ENCODE measurements around the gene DNAJC7. TPM values are rescaled to one million over a fixed set of nuclear protein-coding genes. Genes with fewer than 3 reads are reported as not detected.

DNAJC7 gene
- total and polyA plus RNA-seq, 9 of the 15 experiments (the other 6 are each of a cell fraction or from before 2014, with no cell fraction given) = 85.8 to 262 (median 157) TPM

DNA sequence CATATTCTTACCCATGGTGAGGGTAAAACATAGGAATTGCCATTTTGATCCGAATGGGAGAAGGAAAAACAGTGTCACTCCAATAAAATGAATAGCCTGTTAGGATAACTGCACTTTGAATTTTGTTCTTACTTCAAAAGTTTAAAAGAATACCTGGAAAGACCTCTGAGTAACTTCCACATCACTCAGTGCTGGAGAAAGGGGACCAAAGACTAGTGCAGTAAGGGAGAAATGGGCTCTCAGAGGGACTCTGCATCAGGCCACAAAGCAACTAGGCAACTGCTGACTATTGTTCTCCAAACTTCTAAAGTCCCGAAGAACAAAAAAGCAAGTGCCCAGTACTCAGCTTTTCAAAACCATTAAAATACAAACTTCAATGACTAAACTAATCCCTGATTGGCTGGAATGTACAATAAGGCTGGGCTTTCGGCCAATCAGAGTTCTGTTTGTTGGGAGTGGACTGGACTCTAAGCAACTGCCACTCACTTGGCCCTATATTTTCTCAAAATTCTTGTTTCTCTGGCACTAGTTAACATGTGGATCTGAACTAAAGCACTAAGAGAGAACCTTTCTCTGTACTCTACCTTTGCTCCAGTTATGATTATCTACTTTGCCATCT, 6.2 kb downstream of the DNAJC7 start:
- TF ChIP-seq, protein P1, sequence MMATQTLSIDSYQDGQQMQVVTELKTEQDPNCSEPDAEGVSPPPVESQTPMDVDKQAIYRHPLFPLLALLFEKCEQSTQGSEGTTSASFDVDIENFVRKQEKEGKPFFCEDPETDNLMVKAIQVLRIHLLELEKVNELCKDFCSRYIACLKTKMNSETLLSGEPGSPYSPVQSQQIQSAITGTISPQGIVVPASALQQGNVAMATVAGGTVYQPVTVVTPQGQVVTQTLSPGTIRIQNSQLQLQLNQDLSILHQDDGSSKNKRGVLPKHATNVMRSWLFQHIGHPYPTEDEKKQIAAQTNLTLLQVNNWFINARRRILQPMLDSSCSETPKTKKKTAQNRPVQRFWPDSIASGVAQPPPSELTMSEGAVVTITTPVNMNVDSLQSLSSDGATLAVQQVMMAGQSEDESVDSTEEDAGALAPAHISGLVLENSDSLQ (IDR thresholded peaks at IDR 0.05) = peak; percentile 41; the same call in 1 of the 2 replicates
- TF ChIP-seq RBM25 (IDR thresholded peaks at IDR 0.05; ENCODE audit: low read depth, low read length, severe bottlenecking) (peak; percentile 18), NCOR1 (IDR thresholded peaks at IDR 0.05) (no peak), NFYB (IDR thresholded peaks at IDR 0.05; ENCODE audit: extremely low read depth, insufficient read length) (peak; percentile 33), ASH1L (IDR thresholded peaks at IDR 0.05; ENCODE audit: borderline replicate concordance, low read depth, partially characterized antibody) (peak; percentile 52), RFX1 (IDR thresholded peaks at IDR 0.05) (peak; percentile 20; the same call in 1 of the 2 replicates)
- no peaks in the 10 kb centered on the region for H3K27me3 ChIP-seq (ENCODE audit: control insufficient read depth in 2 of 2, insufficient read depth in 2 of 2, low read length in 2 of 2)
- ChIA-PET POLR2A (interaction anchor here (0.8 to 1.0 kb wide), 2 partner anchors 18 to 22 kb away, joined by 3 read pairs; no protein-coding TSS in a partner anchor), CTCF (ENCODE audit: low intra/inter-chr PET ratio) (no interaction called here)
- peaks cover 5 to 24% of the 10 kb centered on the region in 2 experiments; a peak in 3 of 5 replicates for H3K4me1 ChIP-seq (replicated peaks in 1 of 2; ENCODE audit: control insufficient read depth in 2 of 2, insufficient read depth in 2 of 2, low read length in 2 of 2)
- DNase-seq (ENCODE audit: extremely low read depth in 1 of 4, low spot score in 3 of 4) (peak; percentile 58 to 95 (median 92)), FAIRE-seq (peak; percentile 60), ATAC-seq (peak; percentile 73)
- intact Hi-C loops (cut with micrococcal nuclease) (no loop called here), in situ Hi-C loops (cut with MboI) (no loop called here)
- no peaks in the 10 kb centered on the region for H3K9me3 ChIP-seq (replicated peaks; ENCODE audit: control insufficient read depth, insufficient read depth, low read depth, low read length)
- peak overlapping the region in 1 of 2 experiments; percentile 2; a peak in 1 of 4 replicates for H3K9ac ChIP-seq (ENCODE audit: insufficient read depth in 1 of 2, low read depth in 2 of 2, low read length in 2 of 2)
- peaks cover 98% of the 10 kb centered on the region for H3K79me2 ChIP-seq (ENCODE audit: control insufficient read depth, insufficient read depth, low read length)
- peaks cover 60% of the 10 kb centered on the region for H3K36me3 ChIP-seq (ENCODE audit: control insufficient read depth, insufficient read depth, low read length)
- WGBS (ENCODE audit: insufficient coverage, low coverage, missing lambda C conversion rate) = 89% methylated on average over 3 of the region's 3 CpGs
- H3K4me2 ChIP-seq (ENCODE audit: insufficient read depth, low read length) = no peak overlapping the region
- peaks cover 22% of the 10 kb centered on the region for H4K20me1 ChIP-seq (replicated peaks; ENCODE audit: control insufficient read depth, insufficient read depth, low read length)
- BruUV-seq (replicated peaks) = no TSS peak
- peak overlapping the region; percentile 29; the same call in 2 of the 3 replicates for H3K27ac ChIP-seq (ENCODE audit: extremely low read depth, low read depth, low read length)
- H3K4me3 ChIP-seq = no peak overlapping the region
- no peak overlapping the region for H2AFZ ChIP-seq (ENCODE audit: low read depth, low read length)
- H3K9me1 ChIP-seq (ENCODE audit: control insufficient read depth, insufficient read depth, low read length) = no peaks in the 10 kb centered on the region
